HG03025 (cell line): ENCODE data around the gene KLHL24.
"Not testable (repeated sequence)": the region's sequence is repeated elsewhere in the genome, so short reads cannot be mapped to it uniquely, and the experiment has no call there.

Experiments used
- ATAC-seq: cut with Tn5 transposase; IDR thresholded peaks from one replicate; pipeline ENCODE4 v1.9.1; 2021; ENCODE audit warnings: mild to moderate bottlenecking, moderate library complexity; ENCODE audit not compliant: unreplicated experiment, low FRiP score

KLHL24 gene

GRCh38 chr3:183632725-183633124 is 2.7 kb upstream of the KLHL24 start:
- not testable (repeated sequence) for ATAC-seq

DNA sequence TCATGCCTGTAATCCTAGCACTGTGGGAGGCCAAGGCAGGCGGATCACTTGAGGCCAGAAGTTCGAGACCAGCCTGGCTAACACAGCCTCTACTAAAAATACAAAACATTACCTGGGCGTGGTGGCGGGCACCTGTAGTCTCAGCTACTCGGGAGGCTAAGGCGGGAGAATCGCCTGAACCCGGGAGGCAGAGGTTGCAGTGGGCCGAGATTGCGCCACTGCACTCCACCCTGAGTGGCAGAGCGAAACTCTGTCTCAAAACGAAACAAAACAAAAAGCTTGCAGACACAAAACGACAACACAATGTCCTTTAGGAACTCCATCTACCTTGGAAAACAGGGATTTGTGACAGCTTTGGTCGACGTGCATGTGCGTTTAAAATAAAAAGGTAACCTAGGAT is 716 bp upstream of the KLHL24 start:
- ATAC-seq = no peak

- ATAC-seq = no peak
These were observed 354 bp upstream of the KLHL24 start for GRCh38 chr3:183635107-183635430.

GRCh38 chr3:183636221-183637105 is 1.0 kb downstream of the KLHL24 start:
- ATAC-seq = peak; percentile 83

DNA sequence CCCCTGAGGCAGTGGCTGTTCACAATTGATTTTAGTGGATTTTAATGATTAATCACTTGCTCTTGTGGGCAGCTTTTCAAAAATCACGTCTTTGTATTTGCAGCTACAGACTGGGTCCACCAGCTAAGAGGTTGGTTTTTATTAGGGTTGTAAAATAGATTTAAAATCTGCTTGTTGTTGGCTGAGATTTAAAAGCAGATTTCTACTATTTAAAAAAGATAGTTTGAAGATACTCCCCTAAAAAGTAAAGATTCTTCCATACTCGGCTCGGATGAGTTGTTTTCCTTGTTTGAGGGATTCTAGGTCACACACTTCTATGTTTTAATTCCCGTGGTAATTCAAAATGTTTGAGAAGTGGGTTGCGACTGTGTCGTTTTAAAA is 1.7 kb downstream of the KLHL24 start:
- ATAC-seq = no peak

DNA sequence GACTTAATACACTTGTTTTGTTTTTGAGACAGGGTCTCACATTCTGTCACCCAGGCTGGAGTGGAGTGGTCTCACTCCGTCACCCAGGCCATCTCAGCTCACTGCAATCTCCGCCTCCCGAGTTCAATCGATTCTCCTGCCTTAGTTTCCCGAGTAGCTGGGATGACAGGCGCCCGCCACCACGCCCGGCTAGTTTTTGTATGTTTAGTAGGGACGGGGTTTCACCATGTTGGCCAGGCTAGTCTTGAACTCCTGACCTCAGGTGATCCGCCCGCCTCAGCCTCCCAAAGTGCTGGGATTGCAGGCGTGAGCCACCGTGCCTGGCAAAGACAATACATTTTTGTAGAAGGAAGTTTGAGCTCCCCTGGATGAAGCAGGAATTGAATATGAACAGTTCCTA is 2.2 kb downstream of the KLHL24 start:
- not testable (repeated sequence) for ATAC-seq

GRCh38 chr3:183638101-183638852 is 2.9 kb downstream of the KLHL24 start:
- ATAC-seq = no peak

- ATAC-seq = not testable (repeated sequence)
These were observed 5.2 kb downstream of the KLHL24 start for GRCh38 chr3:183640635-183641034.

GRCh38 chr3:183641882-183642281 is 6.5 kb downstream of the KLHL24 start:
- no peak for ATAC-seq

DNA sequence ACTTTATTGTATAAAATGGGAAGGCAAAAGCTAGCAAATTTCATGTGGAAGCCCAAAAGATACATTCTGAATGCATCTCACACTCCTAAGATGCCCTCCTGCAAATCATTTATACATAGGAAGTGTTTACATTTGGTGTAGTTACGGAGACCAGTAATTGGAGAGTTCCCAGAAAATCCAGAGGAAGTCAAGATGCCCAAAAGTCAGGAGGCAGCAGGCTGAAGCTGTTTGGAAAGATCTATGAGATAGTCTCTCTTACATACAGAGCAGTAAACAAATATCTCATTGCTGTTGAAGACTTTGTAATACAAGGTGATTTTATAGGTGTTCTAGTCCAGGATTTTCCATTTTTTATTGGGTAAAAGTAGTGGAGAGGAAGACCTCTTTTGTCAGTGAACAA is 8.8 kb downstream of the KLHL24 start:
- ATAC-seq = no peak

DNA sequence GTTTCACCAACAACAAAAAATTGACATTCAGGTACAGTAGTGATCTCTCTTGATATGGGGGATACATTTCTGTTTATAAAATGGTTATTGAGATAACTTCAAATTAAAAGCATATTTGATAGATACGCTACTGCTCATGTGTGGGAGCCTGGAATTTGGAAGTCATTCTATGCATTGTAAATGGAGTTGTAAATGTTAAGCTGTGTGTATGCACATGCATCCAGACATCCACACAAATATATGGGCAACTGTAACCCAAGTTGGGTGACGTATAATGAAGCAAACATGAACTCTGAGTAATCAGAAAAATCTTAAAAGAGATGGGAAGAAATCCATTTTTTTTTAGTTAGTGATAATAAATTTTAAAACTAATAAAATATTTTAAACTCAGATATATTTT is 9.8 kb downstream of the KLHL24 start:
- no peak for ATAC-seq

- ATAC-seq = no peak
These were observed 15.1 kb downstream of the KLHL24 start for GRCh38 chr3:183650554-183650953.

- no peak for ATAC-seq
These were observed 18.0 kb downstream of the KLHL24 start for GRCh38 chr3:183653209-183654064.

DNA sequence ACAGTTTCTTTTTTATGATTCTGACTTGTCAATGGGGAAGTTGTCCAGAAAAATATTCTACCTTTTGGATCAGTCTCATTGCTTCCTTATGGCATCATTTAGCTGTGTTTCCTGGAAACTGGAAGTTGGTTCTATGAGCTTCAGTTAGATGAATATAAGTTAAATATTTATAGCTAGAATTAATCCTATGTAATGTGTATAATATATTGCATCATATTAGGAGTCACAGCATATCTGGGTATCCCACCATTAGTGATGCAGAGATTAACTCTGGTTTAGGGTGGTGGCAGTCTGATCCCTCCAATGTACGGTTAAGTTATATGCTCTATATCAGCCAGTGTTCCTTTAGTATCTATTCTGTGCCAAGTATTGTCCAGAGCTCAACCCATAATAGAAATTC is 19.3 kb downstream of the KLHL24 start:
- no peak for ATAC-seq

- no peak for ATAC-seq
These were observed 26.7 kb downstream of the KLHL24 start for GRCh38 chr3:183662099-183662498.

- no peak for ATAC-seq
These were observed 29.5 kb downstream of the KLHL24 start for GRCh38 chr3:183664913-183665381.

GRCh38 chr3:183680061-183680460 is 44.6 kb downstream of the KLHL24 start:
- no peak for ATAC-seq

DNA sequence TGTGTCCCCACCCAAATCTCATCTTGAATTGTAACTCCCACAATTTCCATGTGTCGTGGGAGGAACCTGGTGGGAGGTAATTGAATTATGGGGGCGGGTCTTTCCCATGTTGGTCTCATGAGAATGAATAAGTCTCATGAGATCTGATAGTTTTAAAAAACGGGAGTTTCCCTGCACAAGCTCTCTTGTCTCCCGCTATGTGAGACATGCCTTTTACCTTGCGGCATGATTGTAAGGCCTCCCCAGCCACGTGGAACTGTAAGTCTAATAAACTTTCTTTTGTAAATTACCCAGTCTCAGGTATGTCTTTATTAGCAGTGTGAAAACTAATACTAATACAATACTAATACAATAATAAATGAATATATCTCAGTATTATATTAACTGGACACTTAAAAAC is 52.3 kb downstream of the KLHL24 start:
- ATAC-seq = no peak

DNA sequence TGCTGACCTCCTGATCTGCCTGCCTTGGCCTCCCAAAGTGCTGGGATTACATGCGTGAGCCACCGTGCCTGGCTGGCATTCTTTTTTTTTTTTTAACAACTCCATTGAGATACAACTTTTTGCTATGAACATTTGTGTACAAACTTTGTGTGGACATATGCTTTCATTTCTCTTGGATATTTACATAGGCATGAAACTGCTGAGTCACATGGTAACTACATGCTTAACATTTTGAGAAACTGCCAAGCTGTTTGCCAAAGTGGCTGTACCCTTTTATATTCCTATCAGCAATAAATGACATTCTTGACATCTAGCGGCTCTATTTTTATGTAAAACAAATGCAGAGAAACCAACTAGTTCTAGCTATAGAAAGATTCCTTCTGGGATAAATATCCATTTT is 53.5 kb downstream of the KLHL24 start:
- no peak for ATAC-seq

DNA sequence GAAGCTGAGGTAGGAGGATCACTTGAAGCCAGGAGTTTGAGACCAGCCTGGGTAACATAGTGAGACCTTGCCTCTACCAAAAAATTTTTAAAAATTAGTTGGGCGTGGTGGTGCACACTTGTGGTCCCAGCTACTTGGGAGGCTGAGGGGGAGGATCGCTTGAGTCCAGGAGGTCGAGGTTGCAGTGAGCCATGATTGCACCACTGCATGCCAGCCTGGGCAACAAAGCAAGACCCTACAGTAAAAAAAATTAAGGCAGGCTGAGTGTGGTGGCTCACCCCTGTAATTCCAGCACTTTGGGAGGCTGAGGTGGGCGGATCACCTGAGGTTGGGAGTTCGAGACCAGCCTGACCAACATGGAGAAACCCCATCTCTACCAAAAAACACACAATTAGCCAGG is 54.2 kb downstream of the KLHL24 start:
- ATAC-seq = not testable (repeated sequence)
